HG02981 (cell line): Measurements from ENCODE around the gene PRSS50.
A peak's percentile ranks its signal among the peaks of the same experiment; 100 is the strongest.

Experiments used
- ATAC-seq: cut with Tn5 transposase; IDR thresholded peaks from one replicate; pipeline ENCODE4 v1.9.1; 2021; ENCODE audit warnings: mild to moderate bottlenecking, moderate library complexity; ENCODE audit not compliant: unreplicated experiment

The PRSS50 gene

GRCh38 chr3:46725621-46726314, 8.1 kb upstream of the PRSS50 start:
- ATAC-seq, result no peak

GRCh38 chr3:46724424-46724823, 6.8 kb upstream of the PRSS50 start:
- ATAC-seq, result no peak

- no peak for ATAC-seq
Measured at GRCh38 chr3:46722443-46722842, 4.8 kb upstream of the PRSS50 start.

DNA sequence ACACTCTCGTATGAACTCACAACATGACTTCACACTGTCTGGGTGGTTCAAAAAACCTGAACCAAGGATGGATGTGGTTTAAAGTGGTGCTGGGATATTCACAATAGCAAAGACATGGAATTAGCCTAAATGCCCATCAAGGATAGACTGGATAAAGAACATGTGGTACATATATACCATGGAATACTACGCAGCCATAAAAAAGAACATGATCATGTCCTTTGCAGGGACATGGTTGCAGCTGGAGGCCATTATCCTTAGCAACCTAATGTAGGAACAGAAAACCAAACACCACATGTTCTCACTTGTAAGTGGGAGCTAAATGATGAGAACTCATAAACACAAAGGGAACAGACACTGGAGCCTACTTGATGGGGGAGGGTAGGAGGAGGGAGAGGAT, 3.3 kb upstream of the PRSS50 start:
- ATAC-seq, result no peak

- ATAC-seq, result no peak
Measured at GRCh38 chr3:46719735-46720271, 2.1 kb upstream of the PRSS50 start.

DNA sequence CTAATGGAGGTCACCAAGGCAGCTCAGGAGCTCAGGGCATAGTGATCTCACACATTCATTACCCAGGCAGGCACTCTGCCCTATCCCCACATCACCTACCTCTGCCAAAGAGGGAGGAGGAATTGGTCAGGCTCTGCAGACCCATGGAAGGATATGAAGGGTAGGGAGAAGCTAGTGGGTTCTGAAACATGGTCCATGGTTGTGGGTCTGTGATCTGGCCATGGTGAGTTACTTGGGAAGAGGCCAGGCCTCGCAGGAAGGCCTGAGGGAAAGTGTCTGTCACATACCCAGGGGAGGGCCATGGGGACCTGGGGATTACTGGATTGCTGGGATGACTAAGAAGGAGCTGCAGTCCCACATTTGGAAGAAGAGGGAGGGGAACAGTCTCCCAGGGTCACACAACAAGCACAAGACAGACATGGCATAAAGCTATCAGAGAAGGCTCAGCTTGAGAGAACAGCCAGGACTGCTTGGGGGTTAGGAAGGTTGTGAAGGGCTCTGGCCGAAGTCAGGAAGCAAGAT, 1.4 kb upstream of the PRSS50 start:
- ATAC-seq, result no peak

- no peak for ATAC-seq
Measured at GRCh38 chr3:46716461-46717441, 918 bp downstream of the PRSS50 start.

DNA sequence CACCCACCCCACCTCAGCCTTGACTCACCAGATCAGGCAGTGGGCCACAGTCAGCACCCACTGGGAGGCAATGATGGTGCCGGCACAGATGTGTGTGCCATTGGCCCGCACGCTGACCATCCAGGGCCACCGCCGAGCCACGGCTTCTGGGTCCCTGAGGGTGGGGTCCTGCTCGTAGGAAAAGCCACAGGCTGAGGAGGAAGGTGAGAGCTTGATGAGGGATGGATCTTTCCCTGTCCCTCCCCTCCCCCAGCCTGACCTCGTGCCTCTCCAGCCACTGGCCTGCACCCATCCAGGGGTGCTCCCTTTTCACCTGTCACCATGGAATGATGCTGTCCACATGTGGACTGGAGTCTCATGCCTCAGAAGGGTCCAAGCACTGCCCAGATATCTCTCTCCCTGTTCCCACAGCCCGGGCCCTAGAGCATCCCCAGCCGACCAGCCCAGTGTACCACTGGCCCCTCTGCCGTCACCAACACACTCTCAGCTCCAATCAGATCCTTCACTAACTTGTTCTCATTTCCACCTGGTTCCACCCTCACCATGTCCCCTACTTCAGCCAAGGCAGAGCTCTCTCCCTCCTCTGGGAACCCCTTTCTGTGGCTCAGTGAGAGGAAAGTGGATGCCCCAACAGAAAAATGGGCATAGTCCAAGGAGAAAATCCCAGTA, 2.0 kb downstream of the PRSS50 start:
- no peak for ATAC-seq

- ATAC-seq, result no peak
Measured at GRCh38 chr3:46714728-46715506, 2.8 kb downstream of the PRSS50 start.

- peak; percentile 54 for ATAC-seq
Measured at GRCh38 chr3:46713898-46714552, 3.6 kb downstream of the PRSS50 start.

DNA sequence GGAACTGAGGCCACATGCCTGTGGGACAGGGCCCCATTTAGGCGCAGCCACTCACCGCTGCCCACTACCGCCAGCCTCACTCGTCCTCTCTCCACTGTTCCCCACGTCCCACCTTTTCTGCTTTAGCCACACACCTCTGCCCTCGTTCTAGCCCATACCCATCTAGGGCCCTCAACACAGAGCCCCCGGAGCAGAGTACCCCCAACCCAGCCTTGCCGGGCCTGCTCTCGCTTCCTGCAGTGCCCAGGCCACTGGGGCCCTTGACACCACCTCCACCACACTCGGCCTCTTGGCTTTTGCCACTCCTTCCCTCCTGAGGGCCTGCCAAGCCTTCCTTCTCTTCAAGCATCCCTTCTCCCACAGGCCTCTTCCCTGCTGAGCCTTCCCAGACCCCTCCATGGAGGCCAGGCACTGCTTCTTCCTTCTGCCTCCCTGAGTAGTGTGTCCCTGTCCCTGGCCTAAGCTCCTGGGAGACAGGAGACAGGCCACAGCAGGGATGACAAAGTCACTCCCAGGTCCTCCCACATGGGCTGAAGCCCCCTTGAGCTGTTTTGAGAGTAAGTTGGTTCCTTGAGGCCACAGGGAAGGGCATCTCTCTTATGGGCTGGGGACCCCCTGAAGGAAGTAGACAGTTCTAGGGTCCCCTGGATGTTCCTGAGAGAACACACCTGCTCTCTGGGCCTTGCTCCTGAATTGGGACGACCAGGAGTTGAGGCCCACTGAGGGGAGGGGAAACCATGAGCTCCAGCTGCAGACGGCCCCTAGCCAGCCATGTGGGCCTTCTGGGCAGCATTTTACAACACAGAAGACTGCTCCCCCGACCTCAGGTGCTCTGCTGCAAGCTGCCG, 4.4 kb downstream of the PRSS50 start:
- ATAC-seq, result no peak

DNA sequence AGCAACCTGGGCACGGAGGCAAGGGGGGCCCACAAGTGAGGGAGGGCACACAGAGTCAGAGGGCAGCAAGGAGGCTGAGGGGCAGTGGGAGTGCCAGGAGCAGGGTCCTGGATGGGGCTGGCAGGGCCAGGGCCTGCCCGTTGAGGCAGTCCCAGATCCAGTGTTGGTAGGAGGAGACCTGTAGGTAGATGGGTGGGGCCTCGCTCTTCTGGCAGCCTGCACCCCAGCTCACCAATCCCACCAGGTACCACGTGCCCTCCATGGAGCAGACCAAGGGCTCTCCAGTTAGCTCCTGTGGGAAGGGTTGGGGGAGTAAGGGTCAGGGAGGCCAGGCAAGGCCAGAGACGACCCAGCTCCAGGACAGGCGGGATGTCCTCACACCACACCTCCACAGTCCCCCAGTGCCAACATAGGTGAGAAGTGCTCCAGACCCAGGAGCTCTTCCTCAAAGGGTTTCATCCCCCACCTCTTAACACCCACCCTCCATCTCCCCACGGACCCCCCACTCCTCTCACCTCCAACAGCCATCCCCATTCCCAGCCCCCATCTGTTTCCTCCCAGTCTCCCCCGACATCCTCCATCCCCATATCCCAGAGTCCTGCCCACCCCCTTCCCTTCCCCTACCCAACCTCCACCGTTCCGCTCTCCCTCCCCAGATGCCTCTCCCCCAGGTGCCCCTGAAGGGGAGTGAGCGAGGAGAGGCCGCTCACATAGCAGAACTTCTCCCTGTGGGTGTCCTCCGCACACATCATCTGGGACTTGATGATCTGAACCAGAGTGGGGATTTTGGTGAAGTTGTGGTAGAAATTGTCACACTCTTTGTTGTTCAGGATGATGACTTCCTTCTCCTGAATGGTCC, 5.2 kb downstream of the PRSS50 start:
- no peak for ATAC-seq

GRCh38 chr3:46711760-46712159, 5.9 kb downstream of the PRSS50 start:
- no peak for ATAC-seq

GRCh38 chr3:46711305-46711704, 6.4 kb downstream of the PRSS50 start:
- ATAC-seq, result no peak

DNA sequence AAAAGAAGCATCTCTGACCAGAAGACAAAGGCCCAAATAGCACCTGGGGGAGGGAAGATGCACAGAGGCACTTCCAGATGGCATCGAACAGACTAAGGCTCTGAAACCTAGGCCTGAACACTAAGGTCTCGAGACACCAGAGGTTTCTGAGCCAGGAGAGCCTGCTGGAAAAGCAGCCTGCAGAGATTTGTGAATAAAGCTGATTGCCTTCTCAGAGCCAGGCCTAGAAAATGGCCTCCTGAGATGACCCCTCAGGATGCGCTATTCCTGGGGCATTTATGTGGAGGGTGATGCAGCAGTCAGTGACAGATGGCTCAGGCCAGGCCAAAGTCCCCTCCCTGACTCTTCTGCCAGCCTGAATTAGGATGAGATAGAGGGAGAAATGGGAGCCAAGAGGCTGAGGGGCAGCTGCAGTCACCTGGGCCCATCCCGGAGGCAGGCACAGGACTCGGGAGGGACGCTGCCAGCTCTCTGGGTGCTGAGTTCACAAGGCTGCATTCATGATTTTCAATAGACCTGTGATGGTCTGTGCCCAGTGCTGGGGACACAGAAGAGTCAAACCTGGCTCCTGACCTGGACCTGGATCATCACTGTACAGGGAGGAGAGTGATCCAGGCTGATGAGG, 6.9 kb downstream of the PRSS50 start:
- no peak for ATAC-seq

DNA sequence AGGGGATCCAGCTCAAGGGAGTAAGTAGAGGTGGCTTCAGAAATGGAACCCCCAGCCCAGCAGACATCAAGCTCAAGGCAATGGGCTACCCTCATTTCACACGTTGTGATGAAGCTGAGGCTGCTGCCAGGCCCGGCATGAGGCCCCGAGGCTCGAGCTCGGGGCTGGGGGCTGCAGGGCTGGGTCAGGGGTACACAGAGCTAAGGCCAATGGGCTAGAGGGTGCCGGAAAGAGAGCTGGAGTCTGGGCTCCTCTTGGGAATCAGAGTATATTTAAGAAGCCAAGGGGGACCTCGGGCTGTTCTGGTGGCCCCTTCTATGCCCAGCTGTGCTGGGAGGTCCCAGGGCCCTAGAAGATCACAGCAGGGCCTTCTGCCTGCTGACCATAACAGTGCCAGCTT, 7.4 kb downstream of the PRSS50 start:
- ATAC-seq, result no peak

DNA sequence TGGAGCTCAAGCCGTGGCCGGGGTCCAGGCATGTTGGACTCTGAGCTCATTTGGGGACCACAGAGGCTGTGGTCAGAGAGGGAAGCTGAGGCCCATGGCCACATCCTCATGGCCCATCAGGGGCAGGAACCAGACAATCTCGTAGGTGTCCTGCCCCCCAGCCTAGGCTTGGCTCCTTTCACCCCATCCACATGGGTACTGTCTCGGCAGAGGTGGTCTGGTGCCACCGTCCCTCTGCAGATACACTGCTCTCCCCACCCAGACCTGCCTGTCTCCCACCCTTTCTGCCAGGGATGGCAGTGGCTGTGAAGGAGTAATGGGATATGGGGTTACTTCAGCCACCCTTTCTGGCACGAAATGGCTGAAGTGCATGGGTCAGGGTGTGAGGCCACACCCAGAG, 7.9 kb downstream of the PRSS50 start:
- ATAC-seq, result no peak
